Activated naive CD4-positive, alpha-beta T cell (primary cell): Measurements from ENCODE around the gene NMB.
"Not testable (repeated sequence)": the region's sequence is repeated elsewhere in the genome, so short reads cannot be mapped to it uniquely, and the experiment has no call there.

ENCODE experiments used
- DNase-seq, 4 experiments: peaks; one replicate each; lab custom pipeline; 2025; lab: John Stamatoyannopoulos, UW

Gene NMB

GRCh38 chr15:84654689-84655453 is 3.1 kb downstream of the NMB start:
- peak; percentile 22 to 71 (median 54) for DNase-seq

GRCh38 chr15:84653910-84654688 is 3.9 kb downstream of the NMB start, which contains the start of gene WDR73:
WDR73 (minus strand) TSS chr15:84654283; CDS start chr15:84654274, 9 bp downstream.
- DNase-seq: peak; percentile 91 to 98 (median 95)

- no peak for DNase-seq
These were observed 4.5 kb downstream of the NMB start for GRCh38 chr15:84653584-84653909.

GRCh38 chr15:84649706-84650105 is 8.3 kb downstream of the NMB start:
- no peak for DNase-seq

GRCh38 chr15:84648539-84648938 is 9.5 kb downstream of the NMB start:
- DNase-seq: no peak

GRCh38 chr15:84647726-84648125 is 10.3 kb downstream of the NMB start:
- no peak for DNase-seq

- DNase-seq: no peak
These were observed 12.0 kb downstream of the NMB start for GRCh38 chr15:84645997-84646396.

- DNase-seq: no peak
These were observed 12.5 kb downstream of the NMB start for GRCh38 chr15:84645496-84645895.

- no peak for DNase-seq
These were observed 14.2 kb downstream of the NMB start for GRCh38 chr15:84643838-84644237.

GRCh38 chr15:84642640-84643039 is 15.4 kb downstream of the NMB start:
- not testable (repeated sequence) for DNase-seq

GRCh38 chr15:84641871-84642270 is 16.1 kb downstream of the NMB start:
- DNase-seq: not testable (repeated sequence)

GRCh38 chr15:84638103-84638502 is 19.9 kb downstream of the NMB start:
- DNase-seq: no peak

GRCh38 chr15:84634228-84634837 is 23.7 kb downstream of the NMB start:
- no peak for DNase-seq

GRCh38 chr15:84633311-84634227 is 24.4 kb downstream of the NMB start:
- peak; percentile 18 to 69 (median 46) for DNase-seq

- DNase-seq: no peak
These were observed 26.2 kb downstream of the NMB start for GRCh38 chr15:84631706-84632272.

- DNase-seq: no peak
These were observed 29.0 kb downstream of the NMB start for GRCh38 chr15:84629033-84629432.

- no peak for DNase-seq
These were observed 32.9 kb downstream of the NMB start for GRCh38 chr15:84625123-84625522.

GRCh38 chr15:84624359-84624758 is 33.6 kb downstream of the NMB start:
- no peak for DNase-seq

GRCh38 chr15:84621358-84621979 is 36.5 kb downstream of the NMB start:
- DNase-seq: no peak

GRCh38 chr15:84620626-84621025 is 37.4 kb downstream of the NMB start:
- DNase-seq: no peak

- DNase-seq: no peak
These were observed 41.8 kb downstream of the NMB start for GRCh38 chr15:84616235-84616634.
